Heart left ventricle (tissue), 16 donors: ENCODE data around the gene EIF3I. TPM values are rescaled to one million over a fixed set of nuclear protein-coding genes. Genes with fewer than 3 reads are reported as not detected.

Source experiments
- ATAC-seq, 4 donors: fragments of 200-7000 bp; cut with Tn5 transposase; one replicate each; pipeline ENCODE4 v1.9.1; 2020 to 2022; ENCODE audit warnings: moderate library complexity in 4 of 4, mild to moderate bottlenecking in 3 of 4, moderate number of reproducible peaks in 1 of 4
- DNase-seq, 5 donors: peaks; one replicate each; pipeline ENCODE4 v3.0.0-alpha.2; 2020
- H3K27ac ChIP-seq, 12 donors: fragments of 200-600 bp; sonication (generic) in 4 of 12; one replicate each; pipeline versions ENCODE4 v1.5.0 to v1.8.0; 2016 to 2022; ENCODE audit warnings: mild to moderate bottlenecking in 2 of 12
- H3K27me3 ChIP-seq, 9 donors: fragments of 200-600 bp; sonication (generic) in 2 of 9; one replicate each; pipeline versions ENCODE4 v1.5.1 to v1.8.0; 2016 to 2022; ENCODE audit warnings: mild to moderate bottlenecking in 3 of 9
- H3K36me3 ChIP-seq, 9 donors: fragments of 200-600 bp; sonication (generic) in 2 of 9; one replicate each; pipeline versions ENCODE4 v1.5.0 to v1.8.0; 2018 to 2022; ENCODE audit warnings: mild to moderate bottlenecking in 2 of 9
- H3K4me1 ChIP-seq, 12 donors: fragments of 200-600 bp; sonication (generic) in 4 of 12; one replicate each; pipeline versions ENCODE4 v1.5.0 to v1.8.0; 2016 to 2022; ENCODE audit warnings: mild to moderate bottlenecking in 3 of 12
- H3K4me3 ChIP-seq, 12 donors: fragments of 200-600 bp; sonication (generic) in 4 of 12; one replicate each; pipeline versions ENCODE4 v1.5.0 to v1.8.0; 2017 to 2022; ENCODE audit warnings: mild to moderate bottlenecking in 9 of 12, moderate library complexity in 4 of 12
- H3K9me3 ChIP-seq, 12 donors: fragments of 200-600 bp; sonication (generic) in 4 of 12; one replicate each; pipeline versions ENCODE4 v1.5.0 to v1.8.0; 2016 to 2022; ENCODE audit warnings: mild to moderate bottlenecking in 1 of 12
- POLR2A ChIP-seq, 2 donors: fragments of 450-650 bp; IDR thresholded peaks; one replicate each; pipeline ENCODE4 v1.6.1; 2017; ENCODE audit warnings: antibody characterized with exemption in 2 of 2, mild to moderate bottlenecking in 2 of 2, moderate library complexity in 2 of 2
- WGBS, 4 donors: extraction: QIAGEN DNeasy Blood & Tissue Kit in 2 of 4; methylation state at CpG; one replicate each; pipeline versions ENCODE4 v1.1.5 to v1.1.7; 2013 to 2018; 5-methylcytosine and 5-hydroxymethylcytosine counted together
- intact Hi-C, 10 donors: fragments of 100-400 bp; cut with DNase I; formaldehyde crosslinking; loops; one replicate each; pipeline versions ENCODE4 v1.11.1 to v1.14.2; 2022
- long read RNA-seq, 3 donors: library from polyadenylated mRNA; unstranded; transcript quantifications; one replicate each; pipeline ENCODE4 v2.0.0, GENCODE V29; 2020 to 2021
- polyA plus RNA-seq, 2 donors: library from polyadenylated mRNA; stranded (reverse); fragments of 200-250 nt; gene quantifications; one replicate each; pipeline ENCODE4 v1.2.3, GENCODE V29; 2013
- total RNA-seq, 9 donors: library from RNA; depleted of rRNA in 2 of 9; stranded (reverse); fragments of >200 nt in 2 of 9; fragmentation: NEBNext Ultra II Directional in 3 of 9; extraction: Animal tissue kit (Norgen Biotek cat#: 25700) in 3 of 9; gene quantifications; one replicate each; pipeline versions ENCODE4 v1.1.0 to v1.2.4, GENCODE V29; 2016 to 2023
- TF ChIP-seq, protein P1 (sequence below), 12 donors: fragments of 200-600 bp; sonication (generic) in 4 of 12; IDR thresholded peaks; one replicate each; pipeline versions ENCODE4 v1.5.0 to v1.8.0; 2018 to 2022; ENCODE audit warnings: antibody characterized with exemption in 12 of 12, mild to moderate bottlenecking in 5 of 12
- donor health status: ischemic (EF 13 %, LVEDD 7.1; RV severe dilation, severe dysfunction).
- donor health status: healthy with polysubstance abuse.
- donor health status: DM: no; HTN: yes; CAD: no.
- donor health status: DM: no; HTN: no; CAD: no.
- donor health status: ischemic (EF 25% LVEDD 6.9; RV normal size, moderate dysfunction).
- donor health status: ischemic (EF 25% LVEDD 5.7; RV mildly dilated, moderate dysfunction).
- donor health status: healthy.
- donor health status: DM: yes; HTN: yes; CAD: no.
- donor health status: ischemic (EF 35%, LVEDD 5.7; RV mildly dilated, moderate dysfunction).
- donor health status: nonischemic (EF 11% LVEDD 7.7; RV severe dilation, severe dysfunction).
- donor health status: DM: yes; HTN: yes; CAD: no.
- donor health status: PGD.
- donor health status: ischemic (EF 29% LVEDD 5.4; RV normal size, mild dysfunction).
- donor health status: nonischemic (EF 23%, LVEDD 6.1; RV moderate dilation, normal function).

The EIF3I gene
- total RNA-seq (100 to 1,000 TPM in 7 of 9 donors, 10 to 100 TPM in 2; 94.8 to 191 (median 119) TPM), polyA plus RNA-seq (100 to 1,000 TPM; 140 to 388 TPM)
- long read RNA-seq, donor 1, transcript EIF3I-202 (11 exons, 1,458 nt): major isoform, 63 of 81 reads
- long read RNA-seq, donor 1, partial matches to known transcripts: 16 of 81 reads
- long read RNA-seq, donor 1, other reads (novel, unspliced or antisense): 2 of 81 reads
- long read RNA-seq, donor 2, transcript EIF3I-202 (11 exons, 1,458 nt): major isoform, 426 of 511 reads
- long read RNA-seq, donor 2, partial matches to known transcripts: 68 of 511 reads
- long read RNA-seq, donor 2, other reads (novel, unspliced or antisense): 17 of 511 reads
- long read RNA-seq, donor 3, transcript EIF3I-202 (11 exons, 1,458 nt): major isoform, 92 of 133 reads
- long read RNA-seq, donor 3, partial matches to known transcripts: 38 of 133 reads
- long read RNA-seq, donor 3, other reads (novel, unspliced or antisense): 3 of 133 reads

DNA sequence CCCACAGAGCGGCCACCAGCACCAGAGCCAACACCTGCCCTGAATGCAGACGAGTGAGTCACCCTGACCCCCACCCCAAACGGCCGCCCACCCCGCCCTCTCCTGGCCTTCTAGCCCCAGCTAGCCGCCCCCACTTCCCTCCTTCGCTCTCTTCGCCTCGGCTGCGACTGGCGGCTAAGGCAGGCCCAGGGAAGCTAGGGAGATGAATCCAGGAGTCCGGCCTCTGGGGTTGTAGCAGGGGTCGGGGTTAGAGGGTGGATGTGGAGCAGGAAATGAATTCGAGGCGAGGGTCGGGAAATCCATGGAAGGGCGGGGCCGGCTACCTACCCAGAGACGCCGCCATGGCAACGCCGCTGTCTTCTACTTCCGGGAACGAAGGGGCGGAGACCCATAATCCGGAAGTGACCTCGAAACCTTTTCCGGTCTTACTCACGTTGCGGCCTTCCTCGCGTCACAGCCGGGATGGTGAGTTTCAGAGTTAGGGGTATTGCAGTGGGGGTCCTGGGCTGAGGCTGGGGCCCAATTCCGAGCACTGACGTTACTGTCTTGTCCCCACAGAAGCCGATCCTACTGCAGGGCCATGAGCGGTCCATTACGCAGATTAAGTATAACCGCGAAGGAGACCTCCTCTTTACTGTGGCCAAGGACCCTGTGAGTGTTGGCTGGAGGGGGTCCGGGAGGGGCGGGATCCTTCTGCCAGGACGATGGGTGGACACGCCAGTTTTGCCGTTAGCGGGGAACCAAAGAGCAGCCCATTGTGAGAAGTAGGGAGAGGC is at the start of gene EIF3I, which contains the start of gene TMEM234:
Gene EIF3I, plus strand, starts transcription at position 428 of the 776 bp plus-strand sequence. Its CDS starts 35 bp downstream, at position 463.
Gene TMEM234, minus strand, starts transcription at position 374 of the 776 bp plus-strand sequence. Its CDS starts 31 bp downstream, at position 343.
- no peaks in the 10 kb centered on the region for H3K9me3 ChIP-seq
- 0 to 1% (median 1%) methylated on average over 31 to 46 of the region's 46 CpGs for WGBS, 4 donors
- H3K4me1 ChIP-seq: peaks cover 13 to 29% (median 25%) of the 10 kb centered on the region in 12 donors
- TF ChIP-seq, protein P1, sequence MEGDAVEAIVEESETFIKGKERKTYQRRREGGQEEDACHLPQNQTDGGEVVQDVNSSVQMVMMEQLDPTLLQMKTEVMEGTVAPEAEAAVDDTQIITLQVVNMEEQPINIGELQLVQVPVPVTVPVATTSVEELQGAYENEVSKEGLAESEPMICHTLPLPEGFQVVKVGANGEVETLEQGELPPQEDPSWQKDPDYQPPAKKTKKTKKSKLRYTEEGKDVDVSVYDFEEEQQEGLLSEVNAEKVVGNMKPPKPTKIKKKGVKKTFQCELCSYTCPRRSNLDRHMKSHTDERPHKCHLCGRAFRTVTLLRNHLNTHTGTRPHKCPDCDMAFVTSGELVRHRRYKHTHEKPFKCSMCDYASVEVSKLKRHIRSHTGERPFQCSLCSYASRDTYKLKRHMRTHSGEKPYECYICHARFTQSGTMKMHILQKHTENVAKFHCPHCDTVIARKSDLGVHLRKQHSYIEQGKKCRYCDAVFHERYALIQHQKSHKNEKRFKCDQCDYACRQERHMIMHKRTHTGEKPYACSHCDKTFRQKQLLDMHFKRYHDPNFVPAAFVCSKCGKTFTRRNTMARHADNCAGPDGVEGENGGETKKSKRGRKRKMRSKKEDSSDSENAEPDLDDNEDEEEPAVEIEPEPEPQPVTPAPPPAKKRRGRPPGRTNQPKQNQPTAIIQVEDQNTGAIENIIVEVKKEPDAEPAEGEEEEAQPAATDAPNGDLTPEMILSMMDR (IDR thresholded peaks at IDR 0.05): no peak
- TF ChIP-seq POLR2A (IDR thresholded peaks at IDR 0.05): peak; percentile 58 to 77
- peak; percentile 94 for DNase-seq
- peaks cover 0 to 71% (median 46%) of the 10 kb centered on the region in 9 donors for H3K36me3 ChIP-seq
- peak within 1 kb of the TSS; percentile 64 to 95 (median 80) for H3K4me3 ChIP-seq
- no peaks in the 10 kb centered on the region for H3K27me3 ChIP-seq
- peak; percentile 94 to 97 (median 96) for ATAC-seq
- peak within 1 kb of the TSS; percentile 39 to 97 (median 86) for H3K27ac ChIP-seq
- intact Hi-C loops: loop anchor here in 5 of 10 donors (5.0 to 10.0 kb wide), 4 partner anchors 70 to 173 kb away; partner anchors contain the start of genes BSDC1 (in 2 of the 5), HDAC1 (in 1 of the 5) and MARCKSL1 (in 1 of the 5)

DNA sequence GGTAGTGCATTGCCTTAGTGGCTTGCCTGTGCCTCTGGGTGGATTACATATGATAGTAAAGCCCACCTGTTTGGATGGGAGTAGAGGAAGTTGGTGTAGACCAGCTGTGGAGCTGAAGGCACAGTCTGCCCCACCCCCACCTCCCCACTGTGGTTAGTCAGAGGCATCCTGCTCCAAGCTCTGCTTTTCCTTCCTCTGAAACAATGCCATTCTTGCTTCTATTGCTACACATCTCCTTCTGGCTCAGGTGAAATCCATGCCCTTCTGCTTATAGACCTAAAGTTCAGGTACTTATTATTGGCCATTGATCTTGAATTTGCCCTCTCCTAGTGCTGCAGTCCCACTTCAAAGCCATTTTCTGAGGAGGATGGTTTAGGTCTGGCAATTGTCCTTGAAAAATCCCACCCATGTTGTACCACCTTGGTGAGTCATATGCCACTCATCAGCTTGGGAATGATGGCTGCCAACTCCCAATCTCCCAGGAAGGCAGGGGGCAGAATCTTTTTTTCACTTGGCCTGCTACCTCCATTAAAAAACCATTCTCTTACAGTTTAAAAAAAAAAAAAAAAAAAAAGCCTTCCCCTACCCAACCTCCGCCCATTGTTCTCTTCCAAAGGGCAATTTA is 49.5 kb upstream of the EIF3I start:
- Histone ChIP-seq H3K36me3 (peaks cover 0 to 69% (median 62%) of the 10 kb centered on the region in 9 donors), H3K27me3 (no peaks in the 10 kb centered on the region), H3K4me3 (no peak overlapping the region), H3K4me1 (peaks cover 0 to 10% (median 0%) of the 10 kb centered on the region in 12 donors), H3K27ac (no peak overlapping the region), H3K9me3 (no peaks in the 10 kb centered on the region)
- intact Hi-C loops: no loop called here
- no peak for DNase-seq
- WGBS, 4 donors: 85 to 97% (median 91%) methylated on average over 1 of the region's 1 CpG
- no peak for ATAC-seq
- TF ChIP-seq POLR2A (IDR thresholded peaks at IDR 0.05): no peak
- TF ChIP-seq, protein P1 (IDR thresholded peaks at IDR 0.05): no peak

DNA sequence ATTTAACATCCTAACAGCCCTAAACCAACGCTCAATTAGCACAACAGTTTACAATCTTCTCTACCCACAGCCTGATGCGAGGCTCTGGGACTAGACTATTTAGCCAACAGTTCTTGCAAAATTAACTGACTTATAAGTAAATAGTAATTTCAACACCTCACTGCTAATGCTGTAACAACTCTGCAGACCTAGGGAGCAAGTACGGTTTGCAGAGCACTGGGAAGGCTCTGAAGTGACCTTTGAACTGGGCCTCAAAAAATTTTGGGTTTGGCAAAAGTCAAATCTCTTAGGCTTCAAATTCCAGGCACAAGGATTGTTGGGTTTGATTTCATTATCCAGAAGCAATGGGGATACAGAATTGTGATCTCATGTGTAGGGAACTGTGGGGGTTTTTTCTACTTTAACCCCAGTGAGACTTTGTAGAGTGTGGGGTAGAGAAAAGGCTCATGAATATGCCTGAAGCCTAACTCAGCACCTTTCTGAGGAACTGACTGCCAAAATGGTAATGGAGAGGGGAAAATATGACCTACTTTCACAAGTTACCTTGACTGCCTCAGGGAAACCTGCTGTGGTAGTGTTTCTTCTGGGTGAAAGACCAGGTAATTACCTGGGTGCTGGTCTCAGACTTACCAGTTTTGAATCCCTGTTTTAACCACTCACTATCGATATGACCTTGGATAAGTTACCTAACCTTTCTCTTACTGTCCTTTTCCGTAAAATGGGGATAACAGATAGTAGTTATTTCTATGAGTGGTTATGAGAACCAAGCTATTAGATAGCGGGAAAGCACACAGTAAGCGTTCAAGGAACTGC is 43.6 kb upstream of the EIF3I start:
- Histone ChIP-seq H3K27me3 (no peaks in the 10 kb centered on the region), H3K4me3 (peak overlapping the region in 11 of 12 donors; percentile 30 to 81 (median 71)), H3K4me1 (peaks cover 4 to 43% (median 31%) of the 10 kb centered on the region in 12 donors), H3K9me3 (no peaks in the 10 kb centered on the region), H3K36me3 (peaks cover 0 to 35% (median 30%) of the 10 kb centered on the region in 9 donors), H3K27ac (peak overlapping the region; percentile 80 to 99 (median 94))
- DNase-seq (no peak), ATAC-seq (no peak)
- intact Hi-C loops: loop anchor here in 1 of 10 donors (2.0 kb wide), 1 partner anchor 70 kb away; the partner anchor contains the start of gene KPNA6
- TF ChIP-seq, protein P1 (IDR thresholded peaks at IDR 0.05): no peak
- TF ChIP-seq POLR2A (IDR thresholded peaks at IDR 0.05): no peak
- whole genome bisulfite sequencing, 4 donors: 85 to 92% (median 89%) methylated on average over 7 of the region's 7 CpGs
